GM19328 (cell line): Measurements from ENCODE around the gene PRSS1.
"Not testable (repeated sequence)": the region's sequence is repeated elsewhere in the genome, so short reads cannot be mapped to it uniquely, and the experiment has no call there.

Experiments used
- ATAC-seq: cut with Tn5 transposase; IDR thresholded peaks from one replicate; pipeline ENCODE4 v1.9.1; 2021; ENCODE audit warnings: mild to moderate bottlenecking, moderate library complexity; ENCODE audit not compliant: unreplicated experiment

The PRSS1 gene

DNA sequence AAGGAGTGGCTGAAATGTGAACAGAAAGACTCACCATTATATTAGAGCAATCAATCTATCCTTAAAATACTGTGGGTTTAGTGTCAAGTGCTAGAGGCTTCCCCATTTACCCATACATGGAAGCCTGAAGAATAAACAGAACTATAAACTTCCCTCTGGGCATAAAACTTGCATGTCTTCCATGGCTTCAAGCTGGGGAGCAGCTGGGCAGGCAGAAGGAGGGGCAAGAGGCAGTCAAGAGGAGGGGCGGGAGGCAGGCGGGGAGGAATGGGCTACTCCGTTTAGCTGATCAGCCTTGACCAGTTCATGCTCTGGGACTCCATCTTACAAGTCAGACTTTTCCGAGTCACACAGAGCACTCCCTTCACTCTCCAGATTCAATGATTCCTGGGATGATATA, 3.5 kb upstream of the PRSS1 start:
- no peak for ATAC-seq

DNA sequence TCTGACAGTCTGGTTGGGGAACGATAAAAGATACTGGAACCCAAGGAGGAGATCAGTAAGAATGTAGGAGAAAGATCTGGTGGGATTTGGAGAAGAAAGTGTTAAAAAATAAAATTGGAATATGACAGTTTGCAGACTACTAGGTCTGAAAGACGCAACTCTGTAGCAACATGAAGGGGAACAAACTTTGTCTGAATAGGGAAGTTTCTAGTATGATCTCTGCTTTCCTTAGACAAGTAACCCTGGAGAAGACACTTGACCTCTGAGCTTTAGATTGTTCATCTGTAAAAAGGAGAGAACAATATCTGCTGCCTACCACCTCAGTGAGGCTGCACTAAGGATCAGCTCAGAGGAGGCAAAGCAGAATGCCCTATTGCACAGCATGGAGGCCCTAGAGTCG, 3.0 kb upstream of the PRSS1 start:
- no peak for ATAC-seq

DNA sequence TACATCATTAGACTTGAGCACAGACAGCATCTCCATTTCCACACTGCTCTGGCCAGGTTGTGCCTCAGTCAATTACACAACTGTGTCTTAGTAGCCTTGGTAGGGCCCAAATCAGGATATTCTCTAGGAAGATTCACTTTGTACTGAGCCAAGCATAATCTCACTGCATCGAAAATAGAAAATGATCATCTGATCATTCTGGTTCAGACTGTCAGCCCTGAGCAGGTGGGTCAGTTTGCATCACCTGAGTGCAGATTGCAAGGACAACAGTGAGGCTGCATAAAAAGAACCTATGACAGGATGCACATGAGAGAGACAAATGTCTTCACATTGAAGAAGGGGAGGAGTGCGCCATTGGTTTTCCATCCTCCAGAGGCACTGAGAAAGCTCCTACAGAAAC, 862 bp upstream of the PRSS1 start:
- not testable (repeated sequence) for ATAC-seq

DNA sequence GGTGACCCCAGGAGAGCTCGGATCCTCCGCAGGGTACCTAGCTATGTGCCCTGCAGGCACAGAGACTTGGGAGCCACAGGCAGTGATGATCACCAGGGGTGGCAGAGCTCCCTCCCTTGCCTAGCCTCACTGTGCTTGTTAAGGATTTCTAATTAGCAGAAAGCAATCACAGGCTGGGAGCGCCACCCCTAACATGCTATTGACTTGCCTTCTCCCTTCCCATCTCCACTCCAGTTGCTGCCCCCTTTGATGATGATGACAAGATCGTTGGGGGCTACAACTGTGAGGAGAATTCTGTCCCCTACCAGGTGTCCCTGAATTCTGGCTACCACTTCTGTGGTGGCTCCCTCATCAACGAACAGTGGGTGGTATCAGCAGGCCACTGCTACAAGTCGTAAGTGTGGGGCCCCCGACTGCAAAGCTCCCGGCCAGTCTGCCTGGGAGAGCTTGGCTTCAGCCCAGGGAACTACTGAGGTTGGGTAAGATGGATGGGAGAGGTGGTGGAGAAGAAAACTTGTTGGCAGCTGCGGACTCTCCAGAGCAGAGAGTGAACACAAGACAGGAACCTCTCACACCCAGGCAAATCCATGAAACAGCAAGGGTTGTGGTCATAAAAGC, 1.2 kb downstream of the PRSS1 start:
- ATAC-seq: no peak

DNA sequence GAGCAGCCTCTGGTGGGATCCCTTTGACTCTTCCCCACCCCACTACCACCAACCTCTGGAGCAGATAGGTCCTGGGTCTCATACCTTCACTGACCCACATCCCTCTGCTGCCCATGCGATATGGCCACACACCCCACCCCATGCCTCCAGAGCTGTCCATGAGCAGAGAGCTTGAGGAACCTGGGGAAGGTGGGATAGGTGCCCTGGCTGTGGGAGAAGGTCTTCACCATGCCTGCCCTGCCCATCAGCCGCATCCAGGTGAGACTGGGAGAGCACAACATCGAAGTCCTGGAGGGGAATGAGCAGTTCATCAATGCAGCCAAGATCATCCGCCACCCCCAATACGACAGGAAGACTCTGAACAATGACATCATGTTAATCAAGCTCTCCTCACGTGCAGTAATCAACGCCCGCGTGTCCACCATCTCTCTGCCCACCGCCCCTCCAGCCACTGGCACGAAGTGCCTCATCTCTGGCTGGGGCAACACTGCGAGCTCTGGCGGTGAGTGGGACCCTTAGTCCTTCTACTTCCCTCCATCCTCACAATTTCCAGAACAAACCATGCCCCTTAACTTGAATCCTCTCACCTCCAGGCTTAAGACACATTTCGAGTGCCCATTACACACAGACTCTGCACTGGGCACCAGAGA, 2.4 kb downstream of the PRSS1 start:
- not testable (repeated sequence) for ATAC-seq

DNA sequence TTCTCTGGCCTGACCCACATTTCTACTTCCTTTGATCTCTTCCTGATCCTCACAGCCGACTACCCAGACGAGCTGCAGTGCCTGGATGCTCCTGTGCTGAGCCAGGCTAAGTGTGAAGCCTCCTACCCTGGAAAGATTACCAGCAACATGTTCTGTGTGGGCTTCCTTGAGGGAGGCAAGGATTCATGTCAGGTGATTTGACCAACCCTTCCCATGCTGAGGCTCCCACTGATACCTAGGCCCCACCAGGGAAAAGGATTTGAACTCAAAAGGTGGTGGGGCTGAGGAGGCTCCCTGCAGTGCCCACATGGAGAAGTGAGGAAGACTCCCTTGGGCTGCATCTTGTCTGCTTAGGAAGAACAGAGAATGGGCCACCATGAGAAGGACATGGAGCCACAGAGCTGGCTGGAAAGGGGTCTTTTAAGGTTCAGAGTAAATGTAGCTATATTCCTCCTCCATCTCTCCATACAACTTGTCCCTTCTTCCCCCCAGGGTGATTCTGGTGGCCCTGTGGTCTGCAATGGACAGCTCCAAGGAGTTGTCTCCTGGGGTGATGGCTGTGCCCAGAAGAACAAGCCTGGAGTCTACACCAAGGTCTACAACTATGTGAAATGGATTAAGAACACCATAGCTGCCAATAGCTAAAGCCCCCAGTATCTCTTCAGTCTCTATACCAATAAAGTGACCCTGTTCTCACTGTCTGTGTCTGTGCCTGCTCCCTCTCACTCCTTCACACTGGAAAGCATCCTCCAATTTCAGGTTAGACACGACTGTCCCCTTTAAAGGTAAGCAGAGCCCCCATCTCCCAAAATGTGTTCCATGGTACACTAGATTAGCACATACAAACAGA, 3.3 kb downstream of the PRSS1 start:
- ATAC-seq: no peak

DNA sequence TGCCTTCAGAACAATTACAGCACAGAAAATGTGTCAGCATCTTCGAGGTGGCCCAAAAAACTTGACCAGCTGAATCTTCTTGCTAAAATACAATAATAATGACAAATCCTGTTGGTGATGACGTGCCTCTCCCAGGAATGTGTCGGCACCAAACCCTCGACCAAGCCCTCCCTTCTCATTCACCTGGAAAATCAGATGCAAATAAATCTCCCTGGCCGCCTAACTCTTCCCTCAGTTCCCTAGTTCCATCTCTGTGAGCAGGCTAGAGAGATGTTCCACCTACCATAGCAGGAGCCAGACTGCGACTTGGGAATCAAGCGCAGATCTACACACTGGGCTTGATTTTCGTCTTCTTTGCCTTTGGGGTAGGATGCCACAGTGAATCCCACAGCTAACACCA, 4.1 kb downstream of the PRSS1 start:
- no peak for ATAC-seq

DNA sequence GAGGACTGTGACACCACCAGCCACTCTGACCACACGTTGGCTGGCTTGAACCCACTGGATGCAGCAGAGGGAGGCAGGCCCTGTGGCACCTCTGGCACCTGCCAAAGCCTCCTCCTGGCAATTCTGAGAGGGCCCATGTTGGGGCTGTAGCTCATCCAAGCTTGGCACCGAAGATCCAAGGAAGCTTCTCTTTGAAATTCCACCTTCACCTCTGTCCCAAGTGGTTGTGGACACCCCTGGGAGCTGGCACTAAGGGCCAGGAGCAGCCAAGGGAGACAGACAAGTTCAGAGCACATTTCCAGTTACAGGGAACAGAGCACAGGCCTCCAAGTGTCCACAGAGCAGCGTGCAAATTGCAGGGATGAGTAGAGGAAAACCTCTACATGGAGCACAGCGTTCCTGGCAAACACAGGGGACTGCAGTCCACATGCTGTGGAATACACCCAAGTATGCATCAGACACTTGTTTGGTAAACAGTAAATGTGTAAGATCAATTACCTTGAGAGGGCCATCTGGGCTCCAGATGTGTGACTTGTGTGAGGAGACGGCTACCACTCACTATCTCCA, 4.7 kb downstream of the PRSS1 start:
- ATAC-seq: not testable (repeated sequence)

DNA sequence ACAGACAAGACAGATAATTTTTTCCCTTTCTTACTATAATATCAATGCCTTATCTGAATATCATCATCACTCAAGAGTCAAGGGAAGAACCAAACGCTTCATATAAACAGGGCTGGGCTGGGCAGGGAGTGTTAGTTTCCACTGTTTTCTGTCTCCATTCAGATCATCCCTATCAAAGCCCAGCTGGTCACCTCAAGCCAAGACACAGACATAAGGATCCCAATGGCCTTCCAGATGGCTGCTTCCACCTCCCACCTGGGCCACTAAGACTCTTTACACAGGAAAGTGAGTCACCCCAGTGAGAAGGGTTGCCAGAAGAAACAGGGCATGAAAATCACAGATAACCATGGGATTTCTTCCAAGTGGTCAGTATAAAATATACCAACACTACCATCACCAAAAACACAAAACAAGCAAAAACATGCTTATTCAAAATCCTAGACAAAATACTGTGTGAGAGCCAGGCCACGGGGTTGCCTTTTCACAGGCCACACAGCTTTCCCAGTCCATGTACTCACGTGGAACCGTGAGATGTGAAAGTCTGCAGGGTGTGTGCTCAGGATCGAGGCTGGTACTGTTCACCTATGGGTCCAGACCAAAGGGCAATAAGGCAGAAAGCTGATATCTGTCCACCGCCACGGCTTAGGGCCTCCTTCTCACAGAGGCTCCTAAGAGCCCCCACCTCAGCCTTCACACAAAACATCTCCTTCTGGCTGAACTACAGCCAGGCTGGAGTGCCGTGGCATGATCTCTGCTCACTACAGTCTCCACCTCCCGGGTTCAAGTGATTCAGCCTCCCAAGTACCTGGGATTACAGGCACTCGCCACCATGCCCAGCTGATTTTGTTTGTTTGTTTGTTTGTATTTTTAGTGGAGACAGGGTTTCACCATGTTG, 5.7 kb downstream of the PRSS1 start:
- no peak for ATAC-seq

DNA sequence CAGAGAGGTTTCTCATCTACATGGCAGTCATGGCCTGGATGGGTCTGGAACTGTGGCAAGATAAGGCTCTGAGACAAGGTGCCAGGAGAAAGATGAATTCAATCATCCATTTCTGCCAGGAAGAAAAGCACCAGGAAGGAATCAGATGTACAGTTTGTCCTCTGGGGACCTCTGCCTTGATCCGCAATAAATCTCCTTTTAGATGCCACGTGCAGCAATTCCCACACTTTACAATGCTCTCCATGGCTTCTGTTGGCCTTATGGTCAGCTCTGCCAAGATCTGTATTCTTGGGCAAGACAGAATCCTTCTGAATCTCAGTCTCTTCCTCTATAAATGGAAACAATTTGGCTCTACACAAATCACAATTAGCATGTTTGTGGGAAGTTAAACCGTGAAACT, 9.0 kb downstream of the PRSS1 start:
- ATAC-seq: not testable (repeated sequence)

DNA sequence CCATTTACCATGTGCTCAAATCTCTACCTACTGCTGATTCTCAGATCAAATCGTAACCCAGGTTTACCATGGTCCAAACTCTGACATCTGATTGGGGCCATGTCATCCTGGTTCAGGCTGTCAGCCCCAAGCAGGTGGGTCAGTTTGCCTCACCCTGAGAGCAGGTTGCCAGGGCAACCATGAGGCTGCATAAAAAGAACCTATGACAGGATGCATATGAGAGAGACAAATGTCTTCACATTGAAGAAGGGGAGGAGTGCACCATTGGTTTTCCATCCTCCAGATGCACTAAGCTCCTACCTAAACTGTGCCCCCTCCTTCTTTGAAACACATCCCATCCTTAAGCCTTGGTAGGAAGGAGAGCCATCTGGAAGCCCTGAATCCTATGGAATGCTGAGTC, 10.2 kb downstream of the PRSS1 start:
- no peak for ATAC-seq

DNA sequence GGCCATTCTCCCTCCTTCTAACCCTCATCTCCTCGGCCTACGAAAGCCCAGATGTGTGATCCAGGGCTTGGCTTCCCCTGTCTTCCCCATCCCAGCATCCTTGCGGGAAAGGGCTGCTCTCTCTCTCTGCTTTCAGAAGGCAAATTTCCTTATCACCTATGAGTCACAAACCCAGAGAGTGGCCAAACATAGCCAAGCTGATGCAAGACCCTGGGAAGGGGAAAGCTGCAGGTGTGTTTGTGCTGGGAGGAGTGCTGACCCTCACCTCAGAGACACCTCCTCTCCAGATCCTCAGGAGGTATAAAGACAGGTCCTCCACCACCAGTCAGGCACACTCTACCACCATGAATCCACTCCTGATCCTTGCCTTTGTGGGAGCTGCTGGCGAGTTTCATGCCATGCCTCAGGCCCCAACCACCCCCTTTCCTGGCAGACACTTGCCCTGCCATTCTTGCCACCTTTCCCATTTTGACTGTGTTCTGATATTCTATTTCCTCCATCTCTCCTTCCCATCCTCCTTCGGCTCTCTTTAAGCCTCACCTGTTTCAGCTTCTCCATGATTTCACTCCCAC, 10.9 kb downstream of the PRSS1 start:
- no peak for ATAC-seq

DNA sequence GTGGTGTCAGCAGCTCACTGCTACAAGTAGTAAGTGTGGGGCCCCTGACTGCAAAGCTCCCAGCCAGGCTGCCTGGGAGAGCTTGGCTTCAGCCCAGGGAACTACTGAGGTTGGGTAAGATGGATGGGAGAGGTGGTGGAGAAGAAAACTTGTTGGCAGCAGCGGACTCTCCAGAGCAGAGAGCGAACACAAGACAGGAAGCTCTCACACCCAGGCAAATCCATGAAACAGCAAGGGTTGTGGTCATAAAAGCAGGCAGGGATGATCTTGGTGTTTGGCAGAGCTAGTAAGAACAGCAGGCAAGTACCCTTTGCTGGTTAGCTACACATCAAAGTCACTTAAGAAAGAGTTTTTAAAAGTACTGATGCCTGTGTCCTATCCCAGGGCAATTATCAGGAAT, 12.3 kb downstream of the PRSS1 start:
- not testable (repeated sequence) for ATAC-seq

DNA sequence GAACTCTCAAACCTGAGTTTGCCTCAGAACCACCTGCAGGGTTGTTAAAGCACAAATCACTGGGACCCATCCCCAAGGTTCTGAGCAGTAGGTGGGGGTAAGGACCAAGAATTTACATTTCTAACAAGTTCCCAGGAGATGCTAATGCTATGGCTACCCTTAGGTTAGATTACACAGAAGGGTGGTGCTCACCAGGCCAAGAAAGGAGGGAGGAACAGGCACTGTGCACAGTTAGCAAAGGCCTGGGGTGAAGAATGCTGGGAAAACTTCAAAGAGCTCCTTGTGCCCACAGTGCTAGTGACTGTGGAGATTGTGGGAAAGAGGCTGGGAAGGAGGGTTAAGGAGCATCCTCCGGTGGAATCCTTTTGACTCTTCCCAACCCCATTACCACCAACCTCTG, 12.8 kb downstream of the PRSS1 start:
- ATAC-seq: no peak

DNA sequence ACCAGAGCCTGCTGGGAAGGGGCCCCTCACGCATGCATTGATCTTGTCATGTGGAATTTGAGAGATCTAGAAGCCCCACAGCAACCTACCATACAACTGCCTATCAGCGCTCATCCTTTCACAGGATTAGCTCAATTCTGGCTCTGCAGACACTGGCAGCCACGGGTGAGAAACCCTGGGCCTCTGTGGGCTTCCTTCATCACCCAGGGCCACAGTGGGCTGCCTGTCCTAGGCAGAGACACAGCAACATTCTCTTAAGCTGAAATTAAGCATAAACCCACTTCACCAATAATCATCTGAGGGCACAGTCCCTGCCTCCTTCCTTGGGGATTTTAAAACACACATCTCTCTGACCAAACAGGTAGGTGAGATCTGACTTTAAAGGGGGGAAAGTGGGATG, 18.2 kb downstream of the PRSS1 start:
- no peak for ATAC-seq

DNA sequence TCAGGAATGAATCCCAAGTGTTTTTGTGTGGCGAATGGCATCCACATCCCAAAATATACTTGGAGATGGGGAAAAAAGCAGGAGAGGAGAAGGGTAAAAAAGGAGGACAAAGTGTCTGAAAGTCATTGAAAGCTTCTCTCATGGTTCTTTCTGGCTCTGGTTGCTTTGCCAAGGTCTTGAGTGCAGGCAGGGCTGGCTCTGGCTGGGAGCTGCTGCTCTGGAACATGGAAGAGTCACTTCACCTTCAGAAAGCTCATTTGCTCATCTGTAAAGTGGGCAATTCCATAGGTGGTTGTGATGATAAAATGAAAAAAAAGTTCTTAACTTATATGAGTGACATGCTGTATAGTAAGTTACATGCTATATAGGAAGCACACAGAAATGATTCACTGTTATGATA, 18.6 kb downstream of the PRSS1 start:
- ATAC-seq: no peak

DNA sequence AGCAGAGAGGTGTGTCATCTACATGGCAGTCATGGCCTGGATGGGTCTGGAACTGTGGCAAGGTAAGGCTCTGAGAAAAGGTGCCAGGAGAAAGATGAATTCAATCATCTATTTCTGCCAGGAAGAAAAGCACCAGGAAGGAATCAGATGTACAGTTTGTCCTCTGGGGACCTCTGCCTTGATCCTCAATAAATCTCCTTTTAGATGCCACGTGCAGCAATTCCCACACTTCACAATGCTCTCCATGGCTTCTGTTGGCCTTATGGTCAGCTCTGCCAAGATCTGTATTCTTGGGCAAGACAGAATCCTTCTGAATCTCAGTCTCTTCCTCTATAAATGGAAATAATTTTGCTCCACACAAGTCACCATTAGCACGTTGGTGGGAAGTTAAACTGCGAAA, 19.6 kb downstream of the PRSS1 start:
- not testable (repeated sequence) for ATAC-seq

DNA sequence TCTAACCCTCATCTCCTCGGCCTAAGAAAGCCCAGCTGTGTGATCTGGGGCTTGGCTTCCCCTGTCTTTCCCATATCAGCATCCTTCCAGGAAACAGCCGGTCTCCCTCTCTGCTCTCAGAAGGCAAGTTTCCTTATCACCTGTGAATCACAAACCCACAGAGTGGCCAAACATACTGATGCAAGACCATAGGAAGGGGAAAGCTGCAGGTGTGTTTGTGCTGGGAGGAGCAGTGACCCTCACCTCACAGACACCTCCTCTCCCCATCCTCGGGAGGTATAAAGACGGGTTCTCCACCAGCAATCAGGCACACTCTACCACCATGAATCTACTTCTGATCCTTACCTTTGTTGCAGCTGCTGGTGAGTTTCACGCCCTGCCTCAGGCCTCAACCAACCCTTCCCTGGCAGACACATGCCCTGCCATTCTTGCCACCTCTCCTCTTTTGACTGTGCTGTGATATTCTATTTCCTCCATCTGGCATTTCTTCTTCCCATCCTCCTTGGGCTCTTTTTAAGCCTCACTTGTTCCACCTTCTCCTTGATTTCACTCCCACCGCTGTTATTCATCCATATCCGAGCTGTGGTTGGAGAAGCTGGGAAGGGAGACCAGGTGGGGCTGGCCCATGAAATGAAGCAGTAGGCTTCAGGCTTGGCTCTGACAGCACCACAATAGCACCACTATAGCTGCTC, 21.5 kb downstream of the PRSS1 start, which contains the start of gene PRSS2:
TSS of gene PRSS2 (plus strand) at position 310 of the 692 bp plus-strand sequence. CDS start at position 323, 13 bp downstream.
- peak; percentile 15 for ATAC-seq

DNA sequence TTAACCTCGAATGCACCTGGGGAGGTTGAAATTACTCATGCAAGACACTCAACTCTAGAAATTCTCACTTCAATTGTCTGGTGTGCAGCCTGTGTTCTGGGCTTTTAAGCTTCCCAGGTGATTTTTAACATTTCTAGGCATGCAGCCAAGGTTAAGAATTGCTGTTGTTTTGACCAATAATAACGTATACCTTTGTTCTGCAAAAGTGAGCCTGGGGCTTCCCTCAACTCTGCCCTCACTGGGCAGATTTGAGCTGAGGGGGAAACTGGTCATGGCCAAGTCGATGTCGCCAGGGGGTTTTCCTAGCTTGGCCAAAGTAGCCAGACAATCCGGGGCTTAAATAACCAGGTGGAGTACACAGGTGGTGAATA, 22.1 kb downstream of the PRSS1 start:
- ATAC-seq: peak; percentile 82

DNA sequence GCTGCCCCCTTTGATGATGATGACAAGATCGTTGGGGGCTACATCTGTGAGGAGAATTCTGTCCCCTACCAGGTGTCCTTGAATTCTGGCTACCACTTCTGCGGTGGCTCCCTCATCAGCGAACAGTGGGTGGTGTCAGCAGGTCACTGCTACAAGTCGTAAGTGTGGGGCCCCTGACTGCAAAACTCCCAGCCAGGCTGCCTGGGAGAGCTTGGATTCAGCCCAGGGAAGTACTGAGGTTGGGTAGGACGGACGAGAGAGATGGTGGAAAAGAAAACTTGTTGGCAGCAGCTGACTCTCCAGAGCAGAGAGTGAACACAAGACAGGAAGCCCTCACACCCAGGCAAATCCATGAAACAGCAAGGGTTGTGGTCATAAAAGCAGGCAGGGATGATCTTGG, 22.8 kb downstream of the PRSS1 start:
- no peak for ATAC-seq
